GM18508 (cell line): ENCODE measurements around the gene FSTL4.

Source experiments
- ATAC-seq: cut with Tn5 transposase; IDR thresholded peaks from one replicate; pipeline ENCODE4 v1.9.1; 2021; ENCODE audit warnings: moderate number of reproducible peaks; ENCODE audit not compliant: insufficient read depth, unreplicated experiment

Gene FSTL4

DNA sequence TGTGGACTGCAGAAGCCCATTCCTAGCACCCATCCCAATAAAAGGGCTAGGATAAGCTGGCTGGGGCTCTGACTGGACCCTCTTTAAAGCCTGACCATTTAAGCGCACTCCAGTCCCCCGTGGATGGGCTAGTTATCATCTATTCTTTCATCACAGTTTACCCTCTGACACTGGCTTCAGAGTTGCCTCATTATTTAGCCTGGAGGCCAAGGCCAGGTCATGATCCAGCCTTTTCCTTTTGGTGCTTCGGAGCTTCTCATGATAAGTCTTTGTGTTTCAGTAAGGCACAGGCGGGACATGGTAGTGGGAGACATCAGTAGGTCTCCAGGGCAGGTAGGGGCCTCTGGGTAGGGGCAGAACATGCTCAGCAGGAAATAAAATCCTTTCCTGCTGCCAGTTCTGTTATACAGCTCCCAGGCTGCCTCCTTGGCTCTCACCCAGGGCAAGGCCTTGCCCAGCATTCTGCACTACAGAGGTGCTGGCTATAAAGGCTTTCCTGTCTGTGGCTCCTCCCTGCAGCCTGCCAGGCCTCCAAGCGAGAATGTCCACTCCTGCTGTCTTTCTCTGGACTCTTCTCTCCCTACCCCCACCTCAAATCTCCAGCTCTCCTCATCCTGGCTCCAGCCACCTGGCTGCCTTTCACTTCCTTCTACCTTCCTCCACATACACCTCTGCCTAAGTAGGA lies 128.8 kb downstream of the FSTL4 start:
- ATAC-seq, result no peak

DNA sequence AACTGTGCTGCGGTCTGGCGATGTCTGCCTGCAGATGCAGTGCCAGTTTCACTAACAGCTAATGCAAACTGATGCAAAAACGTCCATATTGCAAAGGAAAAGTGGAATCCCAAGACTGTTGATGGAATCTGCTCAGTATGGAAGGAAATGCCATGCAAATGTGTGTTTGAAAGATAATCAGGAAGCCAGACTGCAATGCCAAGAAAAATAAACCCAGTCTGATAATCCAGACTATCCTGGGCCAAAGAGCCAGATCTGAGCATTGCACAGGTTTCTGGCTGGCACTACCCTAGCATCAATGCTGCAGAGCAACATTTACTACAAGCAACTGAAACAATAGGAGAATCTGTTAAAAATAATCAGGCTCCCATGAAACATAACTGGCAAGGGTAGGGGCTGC lies 130.3 kb downstream of the FSTL4 start:
- no peak for ATAC-seq

DNA sequence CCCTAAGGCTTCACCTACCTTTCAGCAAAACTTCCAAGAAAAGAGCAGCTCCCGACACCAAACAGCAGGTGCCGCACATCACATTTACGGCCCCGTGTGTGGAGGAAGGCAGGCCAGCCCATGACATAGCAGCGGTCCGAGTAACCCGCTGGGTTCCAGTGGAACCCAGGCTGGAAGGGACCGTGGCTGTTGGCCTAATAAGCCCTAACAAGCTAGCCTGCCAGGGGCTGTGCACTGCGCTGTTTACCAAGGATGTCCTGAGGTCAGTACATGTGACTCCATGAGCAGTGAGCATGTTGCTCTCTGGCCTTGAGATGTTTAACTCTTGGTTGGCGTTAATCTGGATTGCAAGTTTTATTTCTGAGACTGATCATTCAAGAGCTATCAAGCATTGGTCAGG lies 131.5 kb downstream of the FSTL4 start:
- no peak for ATAC-seq

DNA sequence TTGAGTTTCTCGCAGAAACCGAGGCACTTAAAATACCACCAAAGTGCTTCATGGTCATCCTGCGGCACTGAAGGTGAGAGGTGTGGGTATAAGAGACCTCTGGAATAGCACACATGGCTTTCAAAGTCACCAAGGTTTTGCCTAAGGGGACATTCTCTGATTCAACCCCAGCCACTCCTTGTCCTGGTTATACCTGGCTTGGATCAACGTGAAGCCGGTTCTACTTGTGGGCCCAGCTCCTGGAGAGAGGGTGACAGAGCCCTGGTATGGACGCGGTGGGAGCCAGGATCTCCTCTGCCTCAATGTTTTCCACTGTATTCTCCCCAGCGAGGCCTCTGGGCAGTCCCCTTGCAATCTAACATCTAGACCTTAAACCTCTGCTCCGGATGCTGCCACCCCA lies 132.0 kb downstream of the FSTL4 start:
- no peak for ATAC-seq

DNA sequence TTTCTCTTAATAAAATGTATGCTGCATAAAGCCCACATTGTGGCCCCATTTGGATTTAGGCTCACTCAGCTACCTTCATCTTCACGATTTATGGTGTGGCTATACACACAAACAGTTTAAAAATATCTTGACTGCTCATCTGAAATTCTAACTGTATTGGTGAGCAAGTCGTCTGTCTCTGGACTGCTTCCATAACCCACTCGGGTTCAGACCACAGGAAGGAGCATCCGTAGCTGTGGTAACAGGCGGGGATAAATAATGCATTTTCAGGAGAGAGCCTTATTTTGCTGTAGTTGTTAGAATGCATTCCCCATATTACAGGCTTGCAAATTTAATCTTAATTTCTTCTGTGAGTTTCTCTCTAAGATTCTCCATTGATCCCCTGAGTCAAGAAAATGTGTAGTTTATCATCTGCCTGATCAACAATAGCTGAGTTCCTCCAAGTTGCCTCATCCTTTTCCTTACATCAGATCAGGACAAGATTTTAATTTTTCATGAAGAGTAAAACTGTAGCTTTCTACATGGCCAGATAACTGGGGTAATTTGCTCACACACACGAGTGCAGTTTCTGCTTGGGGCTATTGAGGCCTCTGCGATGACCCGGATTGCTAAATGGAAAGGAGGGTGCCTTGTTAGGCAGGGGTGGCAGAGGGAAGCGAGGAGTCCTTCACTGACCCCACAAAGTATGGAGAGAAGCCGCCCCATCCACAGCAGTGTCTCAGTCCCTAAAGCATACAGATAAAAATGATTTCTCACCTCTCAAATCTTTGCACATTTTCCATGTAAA lies 133.9 kb downstream of the FSTL4 start:
- no peak for ATAC-seq

DNA sequence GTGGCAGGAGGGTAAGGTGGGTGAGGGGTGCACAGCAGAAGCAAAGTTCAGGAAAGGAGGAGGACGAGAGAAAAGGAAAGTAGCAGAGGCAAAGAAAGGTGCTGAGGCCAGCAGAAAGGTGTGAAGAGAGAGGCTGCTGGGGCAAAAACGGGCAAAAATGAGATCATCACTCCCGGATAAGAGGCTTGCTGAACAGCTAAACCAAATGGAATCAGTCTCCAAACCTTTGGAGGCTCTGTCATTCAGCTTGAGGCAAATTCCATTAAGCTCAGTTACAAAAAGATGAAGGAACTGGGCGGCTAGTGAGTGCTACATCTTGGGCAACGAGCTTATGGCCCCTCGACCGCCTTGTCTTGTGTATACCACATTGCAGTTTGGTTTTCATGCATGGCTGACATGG lies 136.4 kb downstream of the FSTL4 start:
- ATAC-seq, result no peak

DNA sequence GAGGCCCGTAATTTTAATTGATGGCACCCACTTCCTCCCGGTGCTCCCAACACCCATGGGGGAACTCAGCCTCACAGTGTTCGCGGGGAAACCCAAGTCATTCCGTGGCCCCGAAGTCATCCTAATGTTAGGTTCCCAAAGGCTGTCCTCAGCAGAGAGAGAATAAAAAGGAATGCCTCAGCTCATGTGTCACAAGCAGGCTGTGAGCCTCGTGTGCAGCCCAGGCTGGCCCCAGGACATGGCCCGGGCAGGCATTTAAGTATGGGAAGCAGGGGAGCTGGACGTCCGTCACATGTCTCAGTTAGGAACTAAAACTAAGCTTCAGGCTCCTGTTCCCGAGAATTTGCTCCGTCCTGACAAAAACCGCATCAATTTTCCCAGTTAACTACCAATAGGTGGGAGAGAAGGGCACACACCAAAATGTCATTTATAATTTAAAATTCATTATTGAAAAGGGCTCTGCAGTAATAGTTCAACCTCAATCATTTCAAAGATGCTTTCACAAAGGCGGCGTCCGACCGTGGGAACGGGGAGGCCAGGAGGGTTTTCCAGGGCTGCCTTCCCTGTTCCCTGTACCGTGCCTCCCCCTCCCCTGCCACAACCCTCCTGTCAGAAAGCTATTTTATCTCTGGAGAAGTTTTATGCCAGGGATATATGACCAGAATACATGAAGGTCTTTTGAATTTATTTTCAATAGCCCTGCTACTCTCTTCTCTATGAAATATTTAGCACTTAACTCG lies 137.3 kb downstream of the FSTL4 start:
- no peak for ATAC-seq

DNA sequence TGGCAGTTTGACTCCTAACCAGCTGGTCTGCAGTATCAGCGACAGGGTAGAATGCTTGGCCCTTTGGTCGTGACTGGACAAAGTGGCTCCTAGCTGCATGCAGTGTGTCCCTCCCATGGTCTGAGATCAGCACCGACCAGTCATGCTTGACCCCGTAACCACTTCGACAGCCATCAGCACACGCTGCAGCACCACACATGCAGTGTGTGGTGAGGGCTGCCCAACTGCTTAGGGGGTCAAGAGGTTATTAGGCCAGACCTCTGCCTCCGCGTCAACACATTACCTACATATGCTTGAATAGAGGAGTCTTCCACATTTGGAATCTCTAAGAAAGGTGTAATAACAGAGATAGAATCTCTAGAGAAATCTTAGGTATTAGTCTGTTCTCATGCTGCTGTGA lies 139.1 kb downstream of the FSTL4 start:
- ATAC-seq, result no peak

DNA sequence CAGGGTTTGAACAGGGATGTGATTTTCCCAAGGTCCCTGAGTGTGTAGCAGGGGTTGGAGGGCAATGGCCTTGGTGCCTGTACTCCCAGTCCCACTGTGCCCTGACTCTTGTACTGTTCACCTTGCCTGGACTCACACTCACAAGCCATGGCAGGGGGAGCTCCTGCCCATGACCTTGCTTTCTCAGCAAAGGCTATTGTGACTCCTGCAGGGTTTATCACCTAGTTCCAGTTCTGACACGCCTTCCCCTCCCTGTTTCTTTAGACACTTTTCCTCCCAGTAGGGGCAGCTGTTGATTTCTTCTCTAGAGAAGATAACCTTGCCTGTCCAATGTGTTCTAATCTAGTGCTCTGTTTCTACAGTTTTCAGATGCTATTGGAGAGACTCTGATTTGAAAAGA lies 139.5 kb downstream of the FSTL4 start:
- no peak for ATAC-seq

DNA sequence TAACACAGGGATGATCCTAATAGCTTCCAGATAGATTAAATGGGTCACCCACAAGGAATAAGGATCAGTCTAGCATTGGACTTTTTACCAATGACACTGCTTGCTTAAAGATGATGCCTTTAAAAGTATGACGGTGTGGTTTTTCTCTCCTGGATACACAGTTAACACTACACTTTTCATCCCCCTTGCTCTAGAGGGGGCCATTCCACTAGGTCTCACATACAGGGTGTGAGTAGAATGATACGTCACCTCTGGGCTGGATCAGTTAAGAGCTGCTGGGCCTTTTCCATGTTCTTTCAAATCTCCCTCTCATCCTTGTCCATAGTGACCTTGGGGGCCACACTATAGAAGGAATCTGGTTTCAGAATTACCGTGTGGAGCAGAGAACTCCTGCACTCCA lies 140.6 kb downstream of the FSTL4 start:
- no peak for ATAC-seq

DNA sequence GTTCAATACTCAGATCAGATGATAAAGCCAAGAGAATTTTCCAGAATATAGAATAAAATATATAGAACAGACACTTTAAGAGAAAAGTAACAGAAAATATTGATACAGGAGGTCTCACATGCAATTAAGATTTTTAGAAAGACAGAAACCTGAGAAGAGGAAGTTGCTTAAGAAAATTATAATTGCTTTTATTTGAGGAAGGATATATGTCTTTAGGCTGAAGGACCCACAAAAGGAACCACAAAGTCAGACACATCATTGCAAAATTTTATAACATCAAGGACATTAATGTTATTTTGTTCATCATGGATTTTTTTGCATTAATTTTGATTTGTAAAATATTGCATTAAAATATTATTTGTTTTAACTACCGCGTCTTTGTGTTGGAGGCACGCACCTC lies 141.5 kb downstream of the FSTL4 start:
- no peak for ATAC-seq

DNA sequence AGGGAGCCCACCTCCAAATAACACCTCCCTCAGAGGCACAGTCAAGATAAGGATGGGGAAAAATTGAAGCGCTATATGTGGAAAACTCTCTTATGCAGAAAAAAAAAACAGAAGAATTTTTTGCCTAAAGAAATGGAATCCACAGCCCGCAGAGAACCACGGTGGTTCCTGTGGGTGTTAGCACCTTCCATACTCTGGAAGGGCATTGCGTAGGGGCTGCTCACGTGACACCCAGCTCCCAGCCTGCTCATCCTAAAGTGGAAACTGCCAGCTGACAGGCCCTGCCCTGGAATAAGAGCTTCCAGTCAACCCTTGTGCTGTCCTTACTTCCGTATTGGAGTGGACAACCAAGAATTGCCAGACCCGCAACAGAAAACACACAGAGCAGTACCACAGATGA lies 142.5 kb downstream of the FSTL4 start:
- no peak for ATAC-seq

DNA sequence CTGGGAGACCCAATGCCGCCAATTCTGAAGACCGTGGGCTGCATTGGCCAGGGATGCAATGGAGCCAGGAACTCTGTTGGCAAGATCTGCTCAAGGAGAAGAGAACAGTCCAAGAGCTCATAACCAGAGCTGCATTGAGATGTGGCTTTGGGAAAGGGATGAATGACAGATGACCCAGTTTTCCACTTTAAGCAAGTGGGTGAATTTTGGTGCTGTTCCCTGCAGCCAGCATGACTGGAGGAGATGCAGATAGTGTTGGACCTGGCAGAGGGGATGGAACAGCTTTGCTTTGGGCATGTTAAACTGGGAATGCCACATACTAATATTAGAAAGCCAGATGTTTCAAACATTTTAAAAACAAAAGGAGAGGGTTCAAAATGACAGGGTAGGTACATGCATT lies 143.1 kb downstream of the FSTL4 start:
- ATAC-seq, result no peak

DNA sequence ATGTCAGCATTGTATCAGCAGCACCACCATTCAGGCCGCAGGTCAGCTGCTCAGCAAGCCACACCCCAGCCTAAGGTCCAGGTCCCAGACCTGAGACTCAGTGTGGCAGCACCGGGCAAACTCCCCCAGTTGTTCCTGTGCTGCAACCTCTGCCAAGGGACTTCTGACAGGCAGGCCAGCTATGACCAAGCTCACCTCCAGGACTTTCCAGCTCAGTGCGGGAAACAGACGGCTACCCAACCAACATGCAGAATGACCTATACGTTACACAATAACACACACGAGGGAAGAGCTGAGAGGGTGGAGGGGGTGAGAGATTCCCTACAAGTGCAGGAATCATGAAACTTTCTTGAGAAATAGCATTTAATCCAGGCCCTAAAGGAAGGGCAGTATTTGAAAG lies 143.7 kb downstream of the FSTL4 start:
- no peak for ATAC-seq

DNA sequence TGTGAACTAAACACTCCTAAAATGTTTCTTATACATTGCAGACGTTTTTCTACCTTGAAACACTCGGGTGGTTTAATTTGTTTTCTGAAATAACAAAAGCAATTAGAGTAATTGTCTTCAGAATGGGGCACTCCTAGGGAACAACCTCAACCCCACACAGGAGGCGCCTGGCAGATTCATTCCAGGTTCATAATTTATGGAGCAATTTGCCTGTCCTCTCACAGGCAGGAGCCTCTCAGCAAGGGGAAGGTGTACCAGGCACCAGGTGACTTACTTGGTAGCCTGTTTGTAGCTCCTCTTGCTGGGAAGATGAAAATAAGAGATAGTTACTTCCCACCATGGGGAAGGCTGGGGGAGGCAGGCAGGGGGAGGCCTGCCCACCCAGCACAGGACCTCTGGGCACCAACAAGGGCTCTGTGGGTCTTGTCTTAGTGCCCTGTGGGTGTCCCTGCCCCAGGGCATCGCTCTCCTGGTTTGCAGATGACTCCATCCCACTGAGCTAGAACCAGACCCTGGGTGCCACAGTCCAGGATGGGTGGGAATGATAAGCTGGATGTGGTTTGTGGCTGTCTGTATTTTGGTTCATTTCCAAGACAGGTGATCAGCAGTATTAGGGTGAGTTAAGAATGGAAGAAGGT lies 144.4 kb downstream of the FSTL4 start:
- no peak for ATAC-seq

DNA sequence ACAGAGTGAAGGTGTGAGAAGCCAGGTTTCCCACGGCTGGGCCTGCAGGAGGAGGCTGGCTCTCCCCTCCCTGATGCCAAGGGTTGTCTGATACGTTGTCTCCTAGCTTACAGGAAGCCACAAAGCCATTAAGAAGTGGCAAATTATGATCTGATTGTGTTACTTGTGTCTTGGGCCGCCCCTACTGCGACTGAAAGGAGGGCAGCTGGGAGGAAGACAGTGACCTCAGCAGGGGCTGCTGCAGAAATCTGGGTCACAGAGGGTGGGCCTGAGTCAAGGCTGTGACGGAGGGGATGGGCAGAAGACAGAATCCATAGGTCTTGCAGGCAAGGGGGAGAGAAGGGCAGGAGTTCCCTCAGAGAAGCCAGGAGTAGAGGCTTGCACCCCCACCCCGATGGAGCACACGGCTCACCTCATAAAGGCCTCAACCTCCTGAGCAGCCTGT lies 145.0 kb downstream of the FSTL4 start:
- no peak for ATAC-seq

DNA sequence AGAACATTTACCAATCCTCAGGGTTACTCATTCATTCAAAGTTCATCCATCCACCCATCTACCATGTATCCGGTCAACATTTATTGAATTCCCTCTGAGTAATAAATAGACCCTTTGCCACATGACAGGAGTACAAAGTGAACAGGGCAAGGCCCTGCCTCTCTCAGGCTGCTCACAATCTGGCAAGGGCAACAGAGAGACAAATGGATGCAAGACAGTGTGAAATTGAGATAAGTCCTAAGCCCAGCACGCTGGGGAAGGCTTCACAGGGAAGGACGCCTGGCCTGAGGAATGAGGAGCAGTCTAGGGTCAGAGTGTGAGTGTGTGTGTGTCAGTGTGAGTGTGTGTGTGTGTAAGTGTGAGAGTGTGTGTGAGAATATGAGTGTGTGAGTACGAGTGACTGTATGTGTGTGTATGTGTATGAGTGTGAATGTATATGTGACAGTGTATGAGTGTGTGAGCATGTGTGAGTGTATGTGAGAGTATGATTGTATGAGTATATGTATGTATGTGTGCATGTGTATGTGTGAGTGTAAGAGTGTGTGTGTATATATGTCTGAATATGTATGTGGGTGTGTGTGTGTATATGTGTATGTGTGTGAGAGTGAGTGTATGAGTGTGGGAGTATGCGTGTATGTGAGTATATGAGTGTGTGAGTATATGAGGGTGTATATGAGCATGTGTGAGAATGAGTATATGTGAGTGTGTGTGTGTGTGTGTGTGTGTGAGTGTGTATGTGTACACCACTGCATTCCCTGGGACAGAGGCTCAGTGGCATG lies 145.6 kb downstream of the FSTL4 start:
- no peak for ATAC-seq

DNA sequence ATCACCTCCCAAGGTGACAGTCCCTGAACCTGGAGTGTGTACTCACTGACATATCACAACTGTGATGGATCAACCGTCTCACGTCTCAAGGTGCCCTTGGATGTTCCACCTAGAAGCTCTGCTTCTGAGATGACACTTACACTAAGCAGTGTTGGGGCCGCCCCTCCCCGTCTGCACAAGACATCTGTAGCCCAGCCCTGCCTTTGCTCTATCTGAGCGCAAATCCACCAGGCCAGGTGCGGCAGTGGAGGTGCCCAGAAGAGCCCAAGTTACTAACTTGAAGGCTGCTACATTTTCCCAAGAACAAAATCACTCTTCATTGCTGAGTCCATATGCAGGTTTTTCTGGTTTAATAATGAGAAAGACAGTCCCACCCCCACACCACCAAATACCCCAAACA lies 148.3 kb downstream of the FSTL4 start:
- ATAC-seq, result no peak

DNA sequence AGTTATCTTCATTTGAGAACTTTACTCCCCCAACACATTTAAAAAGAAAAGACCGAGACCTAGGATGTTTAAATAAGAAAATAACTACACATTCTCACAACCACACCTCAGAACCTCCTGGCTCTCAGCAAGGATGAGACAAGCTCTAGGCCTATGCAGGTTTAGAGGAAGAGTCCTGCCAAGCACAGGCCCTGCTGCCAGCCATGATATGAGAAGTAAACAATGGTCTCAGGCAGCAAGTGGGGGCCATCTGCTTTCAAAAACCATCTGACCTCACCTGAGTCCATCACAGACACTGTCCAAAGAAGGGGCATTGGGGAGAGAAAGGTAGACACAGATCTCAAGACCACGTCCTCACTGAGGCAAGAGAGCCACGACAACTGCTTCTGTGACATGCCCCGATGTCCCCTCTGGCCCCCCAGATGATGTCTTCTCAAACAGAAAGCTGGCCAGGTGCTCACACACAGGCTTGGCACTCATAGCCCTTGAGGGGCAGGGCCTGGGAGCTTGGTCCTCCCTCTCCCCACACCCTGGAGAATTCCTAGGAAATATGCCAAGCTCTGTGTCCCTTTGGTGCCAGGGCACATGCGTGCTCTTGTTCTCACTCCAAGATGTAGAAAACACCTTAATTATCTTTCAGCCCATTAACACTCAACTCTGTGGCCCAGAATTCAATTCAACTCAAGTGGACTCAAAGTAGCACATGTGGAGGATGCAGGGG lies 150.4 kb downstream of the FSTL4 start:
- no peak for ATAC-seq
